NCI-H510A treated with DMSO at 0.1 percent for 48 hours (cell line): ENCODE measurements around the gene KLHL11.
"Not testable (repeated sequence)": the region's sequence is repeated elsewhere in the genome, so short reads cannot be mapped to it uniquely, and the experiment has no call there.

ENCODE experiments used
- DNase-seq: peaks from one replicate; lab custom pipeline; 2025; lab: John Stamatoyannopoulos, UW

The KLHL11 gene

GRCh38 chr17:41837761-41838538 lies 27.3 kb downstream of the KLHL11 start, which contains the start of gene KLHL10:
TSS of gene KLHL10 (plus strand) at chr17:41837825. CDS start at chr17:41837933, 108 bp downstream.
- no peak for DNase-seq

GRCh38 chr17:41836550-41837196 lies 28.6 kb downstream of the KLHL11 start:
- DNase-seq, result no peak

GRCh38 chr17:41835800-41836549 lies 29.2 kb downstream of the KLHL11 start, which contains the start of gene NT5C3B:
TSS of gene NT5C3B (minus strand) at chr17:41836232. CDS start at chr17:41836193, 39 bp downstream.
- DNase-seq, result peak; percentile 63

GRCh38 chr17:41835214-41835799 lies 29.9 kb downstream of the KLHL11 start:
- no peak for DNase-seq

- DNase-seq, result not testable (repeated sequence)
Measured at GRCh38 chr17:41829961-41830360, 35.3 kb downstream of the KLHL11 start.

- no peak for DNase-seq
Measured at GRCh38 chr17:41825175-41825845, 39.9 kb downstream of the KLHL11 start.

GRCh38 chr17:41824086-41824485 lies 41.1 kb downstream of the KLHL11 start:
- no peak for DNase-seq

GRCh38 chr17:41823580-41823979 lies 41.6 kb downstream of the KLHL11 start:
- DNase-seq, result no peak

GRCh38 chr17:41823141-41823524 lies 42.1 kb downstream of the KLHL11 start:
- no peak for DNase-seq

- DNase-seq, result no peak
Measured at GRCh38 chr17:41822216-41823140, 42.7 kb downstream of the KLHL11 start.

- DNase-seq, result no peak
Measured at GRCh38 chr17:41821776-41822175, 43.4 kb downstream of the KLHL11 start.

- DNase-seq, result no peak
Measured at GRCh38 chr17:41818024-41818423, 47.2 kb downstream of the KLHL11 start.

GRCh38 chr17:41816637-41817320 lies 48.4 kb downstream of the KLHL11 start:
- DNase-seq, result no peak

GRCh38 chr17:41814195-41814594 lies 51.0 kb downstream of the KLHL11 start:
- no peak for DNase-seq

GRCh38 chr17:41813699-41814124 lies 51.5 kb downstream of the KLHL11 start:
- no peak for DNase-seq

GRCh38 chr17:41813152-41813680 lies 52.0 kb downstream of the KLHL11 start:
- peak; percentile 15 for DNase-seq

GRCh38 chr17:41812381-41813151 lies 52.7 kb downstream of the KLHL11 start, which contains the start of gene FKBP10:
TSS of gene FKBP10 (plus strand) at chr17:41813004. CDS start at chr17:41813035, 31 bp downstream.
- DNase-seq, result peak; percentile 92

- DNase-seq, result peak; percentile 95
Measured at GRCh38 chr17:41811549-41812380, 53.5 kb downstream of the KLHL11 start, which contains the start of gene P3H4. TSS of gene P3H4 (minus strand) at chr17:41811949. CDS start at chr17:41811915, 34 bp downstream.
